Measurements from ENCODE around the gene PDE4A. TPM values are rescaled to one million over a fixed set of nuclear protein-coding genes. Genes with fewer than 3 reads are reported as not detected.

PDE4A gene
- total and polyA plus RNA-seq, 10 of the 15 experiments (the other 5 are each of a cell fraction or from before 2014, with no cell fraction given): 0.24 to 13.3 (median 4.9) TPM

GRCh38 chr19:10474962-10475451 is 54.7 kb downstream of the PDE4A start (continued):
- TF ChIP-seq ZBTB4 (CRISPR knock-in tag; IDR thresholded peaks at IDR 0.05) (no peak), NRF1 (conservative IDR thresholded peaks at IDR 0.05; ENCODE audit: low read depth, low read length) (no peak), MXI1 (IDR thresholded peaks at IDR 0.05; ENCODE audit: low read depth, low read length) (no peak), MTA3 (IDR thresholded peaks at IDR 0.05; ENCODE audit: borderline replicate concordance, low read length) (no peak), RB1 (IDR thresholded peaks at IDR 0.05; ENCODE audit: borderline replicate concordance) (no peak)

GRCh38 chr19:10478476-10478875 is 58.1 kb downstream of the PDE4A start:
- ChIA-PET CTCF (interaction anchor here (0.6 to 2.1 kb wide), 15 partner anchors 9 to 221 kb away, joined by 3 to 7 read pairs (median 3); no protein-coding TSS in a partner anchor), RAD21 (ENCODE audit: unreplicated experiment) (no interaction called here), POLR2A (no interaction called here), SMC1A (ENCODE audit: uncharacterized antibody, unreplicated experiment) (no interaction called here)
- no peak overlapping the region for H3K9ac ChIP-seq (ENCODE audit: control insufficient read depth, insufficient read depth, low read length)
- ATAC-seq: no peak
- H3K36me3 ChIP-seq (ENCODE audit: control insufficient read depth in 2 of 2, insufficient read depth in 2 of 2, low read length in 1 of 2): no peaks in the 10 kb centered on the region; a peak in 1 of 4 replicates
- no peak overlapping the region for H3K4me3 ChIP-seq
- intact Hi-C loops (cut with micrococcal nuclease; ENCODE audit: unreplicated experiment): loop anchor here (5.0 kb wide), 1 partner anchor 76 kb away; the partner anchor contains the start of gene CDC37
- in situ Hi-C loops (cut with MboI): no loop called here
- no peaks in the 10 kb centered on the region; a peak in 1 of 4 replicates for H3K27me3 ChIP-seq (replicated peaks in 1 of 2; ENCODE audit: control insufficient read depth in 2 of 2, insufficient read depth in 2 of 2, low read length in 1 of 2)
- 48% methylated on average over 5 of the region's 5 CpGs for WGBS (ENCODE audit: insufficient coverage, insufficient replicate concordance, low lambda C conversion rate, missing lambda C conversion rate)
- no TSS peak for BruUV-seq (replicated peaks)
- no peaks in the 10 kb centered on the region for H4K20me1 ChIP-seq (ENCODE audit: control insufficient read depth, insufficient read depth)
- no peak overlapping the region; the same call in 1 of the 2 replicates for H2AFZ ChIP-seq (ENCODE audit: control insufficient read depth, low read depth, low read length)
- H3K4me2 ChIP-seq (ENCODE audit: control insufficient read depth, insufficient read depth): no peak overlapping the region
- H3K79me2 ChIP-seq (ENCODE audit: control insufficient read depth, insufficient read depth, low read length): no peaks in the 10 kb centered on the region
- FAIRE-seq: no peak
- no peak for DNase-seq (ENCODE audit: low read depth, low spot score)
- no peaks in the 10 kb centered on the region for H3K9me3 ChIP-seq (replicated peaks; ENCODE audit: control insufficient read depth, insufficient read depth, low read length)
- no peak overlapping the region for H3K27ac ChIP-seq (ENCODE audit: control insufficient read depth, insufficient read depth)
- H3K4me1 ChIP-seq (ENCODE audit: control insufficient read depth, insufficient read depth, low read length): no peaks in the 10 kb centered on the region
- TF ChIP-seq TCF3 (IDR thresholded peaks at IDR 0.05; ENCODE audit: borderline replicate concordance, insufficient read depth, low read depth, low read length) (no peak), SMAD1 (IDR thresholded peaks at IDR 0.05; ENCODE audit: low read depth, partially characterized antibody) (no peak), PBX3 (IDR thresholded peaks at IDR 0.05; ENCODE audit: insufficient replicate concordance, low read depth, low read length) (no peak), RB1 (IDR thresholded peaks at IDR 0.05; ENCODE audit: borderline replicate concordance) (no peak), EZH2 (IDR thresholded peaks at IDR 0.05; ENCODE audit: borderline replicate concordance, control insufficient read depth, low read depth, low read length) (no peak), SIX5 (IDR thresholded peaks at IDR 0.05; ENCODE audit: low read depth, low read length, severe bottlenecking) (no peak), POLR2AphosphoS5 (IDR thresholded peaks at IDR 0.05; ENCODE audit: low read length) (no peak), TCF7 (IDR thresholded peaks at IDR 0.05; ENCODE audit: borderline replicate concordance) (no peak), ZBTB33 (IDR thresholded peaks at IDR 0.05) (no peak), ATF7 (IDR thresholded peaks at IDR 0.05; ENCODE audit: low read depth) (no peak)

Data from GM12878 (cell line).